GM21360 (cell line): ENCODE results near the gene STMN1.
A peak's percentile ranks its signal among the peaks of the same experiment; 100 is the strongest.

ENCODE experiments used
- ATAC-seq: cut with Tn5 transposase; IDR thresholded peaks from one replicate; pipeline ENCODE4 v1.9.1; 2021; ENCODE audit warnings: mild to moderate bottlenecking, moderate library complexity; ENCODE audit not compliant: unreplicated experiment

STMN1 gene

GRCh38 chr1:25896266-25896665 is 10.0 kb downstream of the STMN1 start:
- no peak for ATAC-seq

- peak; percentile 88 for ATAC-seq
Observed at GRCh38 chr1:25895365-25895990, 10.7 kb downstream of the STMN1 start.

GRCh38 chr1:25893116-25893515 is 13.1 kb downstream of the STMN1 start:
- ATAC-seq = no peak

DNA sequence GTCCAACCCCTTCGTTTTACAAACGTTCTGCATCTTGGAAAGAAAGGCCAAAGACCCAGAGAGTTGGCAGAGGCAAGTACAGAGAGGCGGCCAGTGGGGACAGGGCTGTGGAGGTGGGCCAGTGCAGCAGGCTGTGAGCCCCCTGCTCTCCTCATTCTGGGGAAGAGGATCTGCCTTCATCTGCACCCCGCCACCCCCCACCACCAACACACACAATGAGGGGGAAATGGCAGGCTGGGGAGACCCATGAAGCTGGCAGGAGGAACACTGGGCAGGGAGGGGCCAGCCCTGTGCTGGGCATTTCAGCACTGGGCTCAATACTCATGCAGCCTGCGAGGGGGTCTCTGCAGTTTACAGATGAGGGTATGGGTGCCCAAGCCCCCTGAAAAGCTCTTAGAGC is 14.6 kb downstream of the STMN1 start:
- ATAC-seq = no peak

- no peak for ATAC-seq
Observed at GRCh38 chr1:25890239-25891034, 15.8 kb downstream of the STMN1 start.

GRCh38 chr1:25889470-25889869 is 16.7 kb downstream of the STMN1 start:
- no peak for ATAC-seq

GRCh38 chr1:25888426-25888987 is 17.7 kb downstream of the STMN1 start:
- no peak for ATAC-seq

GRCh38 chr1:25885602-25886001 is 20.6 kb downstream of the STMN1 start:
- ATAC-seq = no peak

- no peak for ATAC-seq
Observed at GRCh38 chr1:25881266-25881665, 25.0 kb downstream of the STMN1 start.

DNA sequence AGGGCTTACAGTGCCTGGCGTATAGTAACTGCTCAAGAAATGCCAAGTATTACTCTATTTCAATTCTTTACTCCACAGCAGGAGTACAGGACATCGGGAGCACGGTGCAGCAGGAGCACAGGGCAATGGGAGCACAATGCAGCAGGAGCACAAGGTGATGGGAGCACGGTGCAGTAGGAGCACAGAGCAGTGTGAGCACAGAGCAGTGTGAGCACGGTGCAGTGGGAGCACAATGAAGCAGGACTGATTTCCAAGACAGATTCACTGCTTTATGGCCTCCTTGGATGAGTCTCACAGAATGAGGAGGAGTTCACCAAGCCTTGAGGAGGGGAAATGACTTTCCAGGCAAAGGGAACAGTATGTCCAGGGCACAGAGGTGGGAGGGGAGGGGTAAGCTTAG is 25.7 kb downstream of the STMN1 start:
- ATAC-seq = no peak

DNA sequence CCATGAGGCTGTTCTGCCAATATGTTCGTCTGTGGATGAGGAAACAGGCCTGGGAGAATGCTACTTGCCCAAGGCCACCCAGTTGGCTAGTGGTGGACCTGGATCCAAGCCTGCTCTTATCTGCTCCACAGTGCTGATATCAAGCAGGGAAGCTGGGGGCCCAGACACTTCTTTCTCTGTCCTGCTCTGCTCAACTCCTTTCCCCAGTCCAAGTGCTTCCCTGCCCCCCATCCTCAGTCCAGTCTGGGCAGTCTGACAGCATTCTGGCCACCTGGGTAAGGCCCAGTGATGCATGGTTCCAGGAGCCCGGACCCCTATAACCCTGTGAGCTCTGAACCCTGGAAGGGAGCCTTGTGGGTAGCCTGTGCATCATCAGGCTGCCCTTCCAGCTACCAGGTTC is 26.5 kb downstream of the STMN1 start:
- ATAC-seq = no peak

DNA sequence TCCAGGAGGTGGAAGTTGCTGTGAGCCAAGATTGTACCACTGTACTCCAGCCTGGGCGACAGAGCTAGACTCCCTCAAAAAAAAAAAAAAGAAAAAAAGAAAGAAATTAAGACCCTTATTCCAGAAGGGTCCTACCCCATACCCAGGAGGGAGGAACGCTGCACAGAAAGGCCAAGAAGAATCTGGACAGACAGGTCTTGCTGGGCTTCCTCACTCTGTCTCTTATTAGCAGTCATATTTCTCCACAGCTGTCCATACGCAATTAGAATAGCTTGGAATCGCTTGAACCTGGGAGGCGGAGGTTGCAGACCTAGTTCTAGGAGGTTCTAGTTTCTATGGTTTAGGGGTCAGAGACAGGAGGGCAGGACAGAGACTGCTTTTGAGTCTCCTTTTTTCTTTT is 27.5 kb downstream of the STMN1 start:
- no peak for ATAC-seq

DNA sequence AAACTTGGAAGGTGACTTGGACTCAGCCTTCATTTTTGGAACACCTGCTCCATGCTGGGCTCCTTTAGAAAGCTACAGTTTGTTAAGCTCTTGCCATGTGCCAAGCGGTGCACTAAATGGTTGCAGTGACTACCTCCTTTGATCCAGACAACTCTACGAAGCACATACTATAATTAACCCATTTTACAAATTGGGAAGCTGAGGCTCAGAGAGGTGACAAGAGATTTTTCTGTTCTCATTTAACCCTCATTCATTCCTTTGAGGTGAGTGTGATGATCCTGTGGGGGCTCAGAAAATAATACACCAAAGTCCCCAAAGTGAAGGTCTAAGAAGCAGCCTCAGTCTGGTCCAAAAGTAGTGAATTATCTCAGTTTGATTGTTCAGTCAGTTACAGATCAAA is 29.1 kb downstream of the STMN1 start:
- no peak for ATAC-seq

DNA sequence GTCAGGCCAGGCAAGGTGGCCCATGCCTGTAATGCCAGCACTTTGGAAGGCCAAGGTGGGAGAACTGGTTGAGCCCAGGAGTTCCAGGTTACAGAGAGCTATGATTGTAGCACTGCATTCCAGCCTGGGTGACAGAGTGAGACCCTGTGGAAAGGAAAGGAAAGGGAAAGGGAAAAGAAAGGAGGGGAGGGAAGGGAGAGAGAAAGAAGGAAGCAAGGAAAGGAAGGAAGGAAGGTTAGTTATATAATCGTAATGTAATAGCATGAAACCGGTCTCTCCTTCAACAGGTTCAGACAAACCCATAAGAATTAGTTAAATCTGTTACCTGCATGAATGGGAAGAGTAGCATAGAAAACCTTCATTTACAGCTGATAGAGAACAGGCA is 29.5 kb downstream of the STMN1 start:
- ATAC-seq = no peak

DNA sequence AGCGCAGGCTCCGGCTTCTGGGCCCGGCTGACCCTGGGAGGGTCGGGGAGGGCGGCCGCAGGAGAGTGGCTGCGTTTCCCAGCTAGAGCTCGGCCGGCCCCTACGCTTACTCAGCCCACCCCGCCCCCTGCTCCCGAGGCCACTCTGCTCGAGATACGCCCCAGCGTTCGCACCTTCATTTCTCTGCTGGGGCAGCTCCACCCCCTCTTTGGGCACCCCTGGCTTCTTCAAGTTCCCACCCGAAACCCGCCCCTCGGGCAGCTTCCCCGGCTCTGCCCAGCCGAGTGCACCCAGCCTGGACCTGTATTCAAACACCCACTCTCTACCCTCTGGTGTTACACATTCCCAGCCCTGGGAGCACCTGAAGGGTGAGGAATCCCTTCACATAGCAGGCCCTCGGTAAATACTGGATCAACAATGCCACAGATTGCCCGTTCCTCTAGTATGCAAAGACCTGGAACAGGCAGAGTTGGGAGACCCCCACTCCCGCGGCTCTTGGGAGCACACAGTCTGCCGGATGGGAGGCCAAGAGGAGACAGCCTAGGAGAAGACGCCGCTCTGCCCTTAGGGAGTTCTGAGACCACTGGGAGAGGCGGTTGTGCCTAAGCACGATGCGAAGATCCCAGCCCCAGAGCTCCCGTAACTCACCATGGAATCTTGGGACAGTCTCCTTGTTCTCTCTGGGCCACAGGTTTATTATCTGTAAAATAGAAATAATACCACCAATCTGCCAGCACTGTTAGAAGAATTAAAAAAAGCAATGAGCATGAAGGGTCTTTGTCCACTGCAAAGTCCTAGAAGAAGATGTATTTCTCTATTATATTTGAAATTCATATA is 30.1 kb downstream of the STMN1 start:
- ATAC-seq = no peak

- no peak for ATAC-seq
Observed at GRCh38 chr1:25875154-25875855, 30.9 kb downstream of the STMN1 start, which contains the start of gene PAQR7. Gene PAQR7, minus strand, starts transcription at chr1:25875708. Its CDS starts 11,869 bp downstream, at chr1:25863839.

- ATAC-seq = no peak
Observed at GRCh38 chr1:25874635-25875153, 31.5 kb downstream of the STMN1 start.

DNA sequence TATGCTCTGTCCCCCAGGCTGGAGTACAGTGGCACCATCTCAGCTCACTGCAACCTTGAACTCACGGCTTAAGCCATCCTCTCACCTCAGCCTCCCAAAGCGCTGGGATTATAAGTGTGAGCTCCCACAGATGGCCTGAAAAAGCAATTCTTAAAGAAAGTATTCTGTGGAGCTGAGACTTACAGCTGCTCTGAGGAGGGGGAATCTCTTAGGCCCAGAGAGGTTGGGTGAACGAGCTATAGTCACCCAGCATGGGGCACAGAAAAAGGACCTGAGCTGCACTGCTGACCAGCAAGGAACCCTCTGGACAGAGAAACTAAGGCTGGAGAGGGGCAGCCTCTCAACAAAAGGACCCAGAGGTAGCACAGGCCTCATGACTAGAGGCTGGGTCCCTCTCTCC is 32.0 kb downstream of the STMN1 start:
- ATAC-seq = no peak

- ATAC-seq = no peak
Observed at GRCh38 chr1:25873120-25873519, 33.1 kb downstream of the STMN1 start.

DNA sequence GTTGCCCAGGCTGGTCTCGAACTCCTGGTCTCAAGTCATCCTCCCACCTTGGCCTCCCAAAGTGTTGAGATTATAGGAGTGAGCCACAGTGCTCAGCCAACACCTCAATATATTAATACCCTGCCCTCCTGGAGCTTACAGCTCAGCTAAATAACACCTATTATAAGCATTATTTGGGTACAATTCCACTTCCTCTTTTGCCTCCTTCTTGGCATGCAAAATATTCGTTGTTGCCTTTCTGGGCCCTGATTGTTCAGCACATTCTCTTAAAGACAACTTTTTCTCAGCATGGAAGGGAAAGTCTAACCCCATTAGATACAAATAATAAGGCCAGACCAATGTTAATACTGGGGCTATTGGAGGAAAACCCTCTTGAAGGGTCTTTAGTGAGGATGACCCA is 33.5 kb downstream of the STMN1 start:
- no peak for ATAC-seq
